B cell (primary cell): ENCODE measurements around the gene FRMD4A. TPM values are rescaled to one million over a fixed set of nuclear protein-coding genes. Genes with fewer than 3 reads are reported as not detected.

Experiments
- ATAC-seq: fragments of 200-7000 bp; cut with Tn5 transposase; one replicate; pipeline ENCODE4 v1.10.0; 2021; ENCODE audit warnings: low read depth, mild to moderate bottlenecking, moderate number of reproducible peaks, moderate library complexity
- CTCF ChIA-PET: fragments of 350-600 bp; sonication (Branson Sonifier 250); formaldehyde crosslinking; loops from one replicate; lab custom pipeline; 2021; ENCODE audit warnings: antibody characterized with exemption, inconsistent platforms; lab: Charles Lee
- POLR2A ChIA-PET: fragments of 350-600 bp; sonication (Branson Sonifier 250); formaldehyde crosslinking; loops from one replicate; lab custom pipeline; 2021; ENCODE audit warnings: antibody characterized with exemption; lab: Charles Lee
- DNase-seq: peaks from one replicate; pipeline ENCODE4 v3.0.0; 2013
- H2AFZ ChIP-seq: 2 replicates; pipeline ENCODE4 v1.6.1; 2012; ENCODE audit warnings: mild to moderate bottlenecking, low read depth, low read length; ENCODE audit not compliant: insufficient read depth, poor library complexity, severe bottlenecking
- H3K27ac ChIP-seq, 2 donors: 1 replicate in 1 of 2; 2 replicates in 1 of 2; pipeline ENCODE4 v1.5.1; 2012 to 2013; ENCODE audit warnings: low read length in 2 of 2, mild to moderate bottlenecking in 2 of 2, moderate library complexity in 1 of 2
- H3K27me3 ChIP-seq, 4 experiments: fragments of 200-600 bp in 1 of 4; sonication (generic) in 1 of 4; replicated peaks in 1 of 4; 1 replicate in 2 of 4; 2 replicates in 2 of 4; pipeline versions ENCODE4 v1.6.1 to v1.7.0; 2013 to 2016; ENCODE audit warnings: low read length in 3 of 4, mild to moderate bottlenecking in 2 of 4, mixed read lengths in 1 of 4, moderate library complexity in 1 of 4; ENCODE audit not compliant: insufficient read depth in 4 of 4, control insufficient read depth in 3 of 4; ENCODE audit errors: control extremely low read depth in 1 of 4
- H3K36me3 ChIP-seq, 2 experiments: replicated peaks in 1 of 2; 1 replicate in 1 of 2; 2 replicates in 1 of 2; pipeline versions ENCODE4 v1.6.1 to v1.7.1; 2013; ENCODE audit warnings: low read length in 1 of 2; ENCODE audit not compliant: insufficient read depth in 2 of 2, control insufficient read depth in 1 of 2; ENCODE audit errors: control extremely low read depth in 1 of 2, extremely low read depth in 1 of 2
- H3K4me1 ChIP-seq, 2 donors: fragments of 200-600 bp in 1 of 2; sonication (generic) in 1 of 2; 1 replicate in 1 of 2; 2 replicates in 1 of 2; pipeline versions ENCODE4 v1.5.1 to v1.6.1; 2013 to 2017; ENCODE audit warnings: low read length in 2 of 2; ENCODE audit not compliant: control insufficient read depth in 2 of 2, insufficient read depth in 2 of 2
- H3K4me2 ChIP-seq: replicated peaks from 2 replicates; pipeline ENCODE3; 2012; ENCODE audit warnings: mild to moderate bottlenecking, low read depth, low read length; ENCODE audit not compliant: poor library complexity, severe bottlenecking
- H3K4me3 ChIP-seq, 5 experiments: fragments of 200-600 bp in 1 of 5; sonication (generic) in 1 of 5; 1 replicate in 3 of 5; 2 replicates in 2 of 5; pipeline versions ENCODE4 v1.5.1 to v1.7.0; 2011 to 2016; ENCODE audit warnings: low read length in 4 of 5, mild to moderate bottlenecking in 4 of 5, low read depth in 2 of 5, control low read depth in 1 of 5, moderate library complexity in 1 of 5; ENCODE audit not compliant: insufficient read depth in 1 of 5; ENCODE audit errors: control extremely low read depth in 1 of 5, extremely low read depth in 1 of 5
- H3K79me2 ChIP-seq: fragments of 200-600 bp; sonication (generic); one replicate; pipeline ENCODE4 v1.6.0; 2016; ENCODE audit warnings: low read length; ENCODE audit not compliant: control insufficient read depth, insufficient read depth
- H3K9ac ChIP-seq: fragments of 200-600 bp; sonication (generic); 2 replicates; pipeline ENCODE4 v1.6.1; 2017; ENCODE audit warnings: mild to moderate bottlenecking, low read length, moderate library complexity
- H3K9me3 ChIP-seq, 3 donors: one replicate each; pipeline versions ENCODE4 v1.6.1 to v1.7.1; 2013; ENCODE audit warnings: low read length in 2 of 3; ENCODE audit not compliant: control insufficient read depth in 2 of 3, insufficient read depth in 1 of 3; ENCODE audit errors: control extremely low read depth in 1 of 3
- H4K20me1 ChIP-seq: 2 replicates; pipeline ENCODE4 v1.6.0; 2012; ENCODE audit warnings: mild to moderate bottlenecking, low read length; ENCODE audit not compliant: insufficient read depth, control insufficient read depth, poor library complexity, severe bottlenecking
- H3K27ac Mint-ChIP-seq: one replicate; pipeline ENCODE4 v1.8.0; 2021; ENCODE audit warnings: mixed read lengths
- H3K27me3 Mint-ChIP-seq: one replicate; pipeline ENCODE4 v1.8.0; 2021; ENCODE audit warnings: mixed read lengths
- H3K4me1 Mint-ChIP-seq: one replicate; pipeline ENCODE4 v1.8.0; 2021; ENCODE audit warnings: mixed read lengths
- H3K4me3 Mint-ChIP-seq: one replicate; pipeline ENCODE4 v1.8.0; 2021; ENCODE audit warnings: mixed read lengths
- H3K9me3 Mint-ChIP-seq: one replicate; pipeline ENCODE4 v1.8.0; 2022; ENCODE audit warnings: mixed read lengths; ENCODE audit not compliant: insufficient read depth
- EZH2 ChIP-seq: IDR thresholded peaks from 2 replicates; pipeline ENCODE4 v1.6.1; 2012; ENCODE audit warnings: borderline replicate concordance, low read depth, mild to moderate bottlenecking, moderate library complexity, low read length; ENCODE audit not compliant: insufficient read depth, poor library complexity, severe bottlenecking
- WGBS: methylation state at CpG from one replicate; pipeline ENCODE4 v1.1.5; 2013; ENCODE audit warnings: missing lambda C conversion rate; ENCODE audit not compliant: insufficient coverage; 5-methylcytosine and 5-hydroxymethylcytosine counted together
- intact Hi-C: fragments of 100-400 bp; cut with micrococcal nuclease; formaldehyde crosslinking; loops from one replicate; pipeline ENCODE4 v1.10.0; 2022
- polyA plus RNA-seq: library from polyadenylated mRNA; depleted of rRNA; stranded (reverse); fragments of >200 nt; gene quantifications from 2 replicates; pipeline ENCODE4 v1.2.3, GENCODE V29; 2012
- total RNA-seq, 2 donors: library from RNA; stranded (reverse); fragments of 120-200 nt in 1 of 2; gene quantifications; 1 replicate in 1 of 2; 2 replicates in 1 of 2; pipeline versions ENCODE4 v1.2.3 to v1.2.4, GENCODE V29; 2013 to 2022
- TF ChIP-seq, protein P1 (sequence below): fragments of 200-600 bp; IDR thresholded peaks from one replicate; pipeline ENCODE4 v1.8.0; 2022; ENCODE audit warnings: antibody characterized with exemption, mild to moderate bottlenecking

FRMD4A gene
- total and polyA plus RNA-seq, 2 donors (not counting 1 experiment from before 2014, with no cell fraction given): 0.76 to 3.4 TPM

DNA sequence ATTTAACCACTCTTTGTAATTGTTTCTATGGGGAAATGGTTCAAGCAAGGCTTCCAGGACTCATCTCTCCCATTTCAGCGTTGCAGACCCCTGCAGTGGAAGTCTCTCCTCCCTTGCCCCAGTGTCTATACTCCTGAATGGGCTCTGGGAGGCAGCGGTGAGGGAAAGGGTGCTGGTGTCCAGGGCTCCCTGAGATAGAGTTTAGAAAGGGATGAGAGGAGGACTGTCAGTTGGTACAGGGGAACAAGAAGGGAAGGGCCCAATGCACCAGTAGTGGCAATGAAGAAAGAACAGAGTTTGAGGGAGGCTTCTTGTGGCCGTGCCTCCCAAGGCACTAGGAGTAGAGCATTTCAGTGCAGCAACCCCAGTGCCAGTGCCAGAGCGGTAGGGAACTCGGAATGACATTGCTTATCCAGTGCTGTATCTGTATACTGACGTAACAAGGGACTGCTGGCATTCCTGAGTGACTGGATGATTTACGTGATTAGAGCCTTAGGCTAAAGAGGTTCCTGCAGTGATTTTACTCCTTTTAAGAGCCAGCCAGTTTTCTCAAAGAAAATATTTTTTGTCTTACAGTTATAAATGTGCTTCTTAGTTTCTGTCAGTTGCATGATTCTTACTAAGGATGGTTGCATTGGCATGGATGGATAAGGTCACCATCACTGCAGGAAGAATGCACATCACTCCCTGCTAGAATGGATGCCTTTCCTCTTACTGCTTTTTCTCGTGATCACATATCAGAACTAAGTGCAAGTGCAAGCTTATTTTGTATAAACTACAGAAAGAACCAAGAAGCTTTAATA is 716.0 kb downstream of the FRMD4A start:
- H3K27me3 Mint-ChIP-seq: no peaks in the 10 kb centered on the region
- H3K9me3 ChIP-seq: no peaks in the 10 kb centered on the region
- H2AFZ ChIP-seq: no peak overlapping the region
- intact Hi-C loops: no loop called here
- H3K27ac Mint-ChIP-seq: no peak overlapping the region
- H3K9me3 Mint-ChIP-seq: no peaks in the 10 kb centered on the region
- no peak overlapping the region for H3K9ac ChIP-seq
- no peak for DNase-seq
- H3K4me3 Mint-ChIP-seq: no peak overlapping the region
- H3K4me1 ChIP-seq: no peaks in the 10 kb centered on the region
- 96% methylated on average over 5 of the region's 8 CpGs for WGBS
- no peak for ATAC-seq
- H3K36me3 ChIP-seq: peaks cover 23 to 76% of the 10 kb centered on the region in 2 experiments
- TF ChIP-seq, protein P1, sequence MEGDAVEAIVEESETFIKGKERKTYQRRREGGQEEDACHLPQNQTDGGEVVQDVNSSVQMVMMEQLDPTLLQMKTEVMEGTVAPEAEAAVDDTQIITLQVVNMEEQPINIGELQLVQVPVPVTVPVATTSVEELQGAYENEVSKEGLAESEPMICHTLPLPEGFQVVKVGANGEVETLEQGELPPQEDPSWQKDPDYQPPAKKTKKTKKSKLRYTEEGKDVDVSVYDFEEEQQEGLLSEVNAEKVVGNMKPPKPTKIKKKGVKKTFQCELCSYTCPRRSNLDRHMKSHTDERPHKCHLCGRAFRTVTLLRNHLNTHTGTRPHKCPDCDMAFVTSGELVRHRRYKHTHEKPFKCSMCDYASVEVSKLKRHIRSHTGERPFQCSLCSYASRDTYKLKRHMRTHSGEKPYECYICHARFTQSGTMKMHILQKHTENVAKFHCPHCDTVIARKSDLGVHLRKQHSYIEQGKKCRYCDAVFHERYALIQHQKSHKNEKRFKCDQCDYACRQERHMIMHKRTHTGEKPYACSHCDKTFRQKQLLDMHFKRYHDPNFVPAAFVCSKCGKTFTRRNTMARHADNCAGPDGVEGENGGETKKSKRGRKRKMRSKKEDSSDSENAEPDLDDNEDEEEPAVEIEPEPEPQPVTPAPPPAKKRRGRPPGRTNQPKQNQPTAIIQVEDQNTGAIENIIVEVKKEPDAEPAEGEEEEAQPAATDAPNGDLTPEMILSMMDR: no peak
- H3K4me2 ChIP-seq: no peak overlapping the region
- POLR2A ChIA-PET: no interaction called here
- H3K79me2 ChIP-seq: peaks cover 2% of the 10 kb centered on the region
- no peaks in the 10 kb centered on the region for H4K20me1 ChIP-seq
- CTCF ChIA-PET: no interaction called here
- H3K27me3 ChIP-seq: no peaks in the 10 kb centered on the region
- no peaks in the 10 kb centered on the region for H3K4me1 Mint-ChIP-seq
- H3K4me3 ChIP-seq: no peak overlapping the region
- H3K27ac ChIP-seq: no peak overlapping the region

DNA sequence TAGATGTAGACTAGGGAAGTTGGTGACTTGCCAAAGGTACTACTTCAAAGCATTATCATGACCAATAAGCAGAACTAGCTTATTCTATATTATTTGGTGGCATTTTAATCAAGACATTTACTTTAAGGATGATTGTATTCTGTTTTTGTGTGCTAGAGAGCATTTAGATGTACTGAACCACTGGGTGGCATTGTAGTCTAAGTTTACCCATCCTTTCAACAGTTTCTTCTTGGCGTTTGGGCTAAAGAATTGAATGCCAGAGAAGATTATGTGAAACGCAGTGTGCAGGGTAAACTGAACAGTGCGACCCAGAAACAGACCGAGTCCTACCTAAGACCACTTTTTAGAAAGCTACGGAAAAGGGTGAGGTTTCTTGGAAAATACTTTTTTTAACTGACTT is 717.2 kb downstream of the FRMD4A start:
- Mint-ChIP-seq H3K9me3 (no peaks in the 10 kb centered on the region), H3K4me3 (no peak overlapping the region), H3K27me3 (no peaks in the 10 kb centered on the region), H3K4me1 (no peaks in the 10 kb centered on the region), H3K27ac (no peak overlapping the region)
- Histone ChIP-seq H3K27ac (no peak overlapping the region), H3K4me3 (no peak overlapping the region), H3K27me3 (no peaks in the 10 kb centered on the region), H3K9ac (no peak overlapping the region), H2AFZ (no peak overlapping the region), H3K36me3 (peaks cover 19 to 78% of the 10 kb centered on the region in 2 experiments), H3K79me2 (no peaks in the 10 kb centered on the region), H3K4me2 (no peak overlapping the region), H3K4me1 (no peaks in the 10 kb centered on the region), H4K20me1 (no peaks in the 10 kb centered on the region), H3K9me3 (no peaks in the 10 kb centered on the region)
- ChIA-PET CTCF (interaction anchor here (1.2 kb wide), 1 partner anchor 182 kb away, joined by 3 read pairs; no protein-coding TSS in a partner anchor), POLR2A (no interaction called here)
- ATAC-seq: no peak
- no peak for TF ChIP-seq EZH2
- TF ChIP-seq, protein P1: no peak
- intact Hi-C loops: no loop called here
- DNase-seq: no peak
- no CpG with 5 or more reads among the region's 5 CpGs for WGBS
